GM18951 (cell line): ENCODE data around the gene FCER1G.

Experiments
- POLR2A ChIP-seq: IDR thresholded peaks from 4 replicates; pipeline ENCODE4 v1.6.1; 2011; ENCODE audit warnings: mild to moderate bottlenecking; ENCODE audit not compliant: insufficient read length, insufficient read depth; ENCODE audit errors: extremely low read depth
- in situ Hi-C: fragments of 300-500 bp; cut with MboI; formaldehyde crosslinking; loops from one replicate; pipeline ENCODE4 v1.12.0; 2022; ENCODE audit warnings: low sequenced_read_pairs, mixed read lengths, inconsistent platforms; ENCODE audit not compliant: unreplicated experiment

The FCER1G gene

GRCh38 chr1:161177112-161177935, 37.8 kb upstream of the FCER1G start, which contains the start of gene B4GALT3:
Gene B4GALT3, minus strand, starts transcription at chr1:161177507. Its CDS starts 1,447 bp downstream, at chr1:161176060.
- in situ Hi-C loops, result no loop called here
- TF ChIP-seq POLR2A, result peak; percentile 91

- in situ Hi-C loops, result no loop called here
- TF ChIP-seq POLR2A, result no peak
Observed at GRCh38 chr1:161177936-161178244, 37.2 kb upstream of the FCER1G start.

GRCh38 chr1:161179698-161180097, 35.4 kb upstream of the FCER1G start:
- no peak for TF ChIP-seq POLR2A
- in situ Hi-C loops, result no loop called here

GRCh38 chr1:161180639-161181038, 34.5 kb upstream of the FCER1G start:
- no peak for TF ChIP-seq POLR2A
- in situ Hi-C loops, result no loop called here

GRCh38 chr1:161182214-161182613, 32.9 kb upstream of the FCER1G start:
- in situ Hi-C loops, result no loop called here

GRCh38 chr1:161185282-161185682, 29.8 kb upstream of the FCER1G start:
- in situ Hi-C loops, result no loop called here
- peak; percentile 38 for TF ChIP-seq POLR2A

More at GRCh38 chr1:161182214-161182613, 32.9 kb upstream of the FCER1G start:
- no peak for TF ChIP-seq POLR2A

- in situ Hi-C loops, result no loop called here
- TF ChIP-seq POLR2A, result no peak
Observed at GRCh38 chr1:161185732-161186311, 29.3 kb upstream of the FCER1G start.

- in situ Hi-C loops, result no loop called here
Observed at GRCh38 chr1:161187311-161187710, 27.8 kb upstream of the FCER1G start.

GRCh38 chr1:161188381-161188780, 26.7 kb upstream of the FCER1G start:
- no peak for TF ChIP-seq POLR2A

More at GRCh38 chr1:161187311-161187710, 27.8 kb upstream of the FCER1G start:
- TF ChIP-seq POLR2A, result no peak

GRCh38 chr1:161189036-161189435, 26.1 kb upstream of the FCER1G start:
- no peak for TF ChIP-seq POLR2A
- in situ Hi-C loops, result no loop called here

More at GRCh38 chr1:161188381-161188780, 26.7 kb upstream of the FCER1G start:
- in situ Hi-C loops, result no loop called here

- in situ Hi-C loops, result no loop called here
Observed at GRCh38 chr1:161190962-161191521, 24.1 kb upstream of the FCER1G start.

GRCh38 chr1:161191971-161192370, 23.1 kb upstream of the FCER1G start:
- in situ Hi-C loops, result no loop called here
- TF ChIP-seq POLR2A, result no peak

More at GRCh38 chr1:161190962-161191521, 24.1 kb upstream of the FCER1G start:
- TF ChIP-seq POLR2A, result no peak
